ENCODE data around the gene MAPK13.

DNA sequence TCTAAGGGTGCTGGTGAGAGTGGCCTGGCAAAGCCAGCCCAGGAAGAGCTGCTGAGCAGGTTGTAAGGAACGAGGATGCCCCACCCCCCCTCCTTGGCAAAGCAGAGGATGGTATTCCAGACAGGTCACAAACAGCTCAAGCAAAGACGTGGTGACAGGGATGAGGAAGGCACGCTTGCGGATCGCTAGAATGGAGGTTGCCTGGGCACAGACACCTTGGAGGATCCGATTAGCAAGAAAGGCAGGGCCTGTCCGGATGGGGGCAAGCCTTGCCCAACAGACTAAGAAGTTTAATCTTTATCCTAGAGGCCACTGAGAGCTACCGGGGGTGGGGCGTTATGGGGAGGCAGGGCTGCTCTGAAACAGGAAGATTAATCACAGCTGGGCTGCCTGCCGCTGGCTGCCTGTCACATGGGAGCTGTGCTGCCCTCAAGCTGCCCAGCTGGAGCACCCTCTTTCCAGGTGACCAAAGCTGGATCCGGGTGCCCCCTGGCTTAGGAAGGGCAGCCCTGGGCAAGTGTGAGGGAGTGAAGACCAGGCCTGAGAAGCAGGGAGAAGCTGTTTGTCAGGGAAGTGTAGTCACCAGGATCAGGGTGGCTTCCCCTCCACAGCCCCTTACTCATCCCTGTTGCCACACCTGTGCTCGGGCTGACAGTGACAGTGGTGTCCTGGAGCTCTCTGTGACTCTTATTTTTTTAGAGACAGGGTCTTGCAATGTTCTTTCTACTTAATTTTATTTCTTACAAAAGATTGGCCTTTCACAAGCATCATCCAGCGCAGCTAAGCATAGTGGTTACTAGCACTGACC is 9.1 kb upstream of the MAPK13 start:
- no peak for TF ChIP-seq POLR2A (IDR thresholded peaks at IDR 0.05)
- TF ChIP-seq, protein P1, sequence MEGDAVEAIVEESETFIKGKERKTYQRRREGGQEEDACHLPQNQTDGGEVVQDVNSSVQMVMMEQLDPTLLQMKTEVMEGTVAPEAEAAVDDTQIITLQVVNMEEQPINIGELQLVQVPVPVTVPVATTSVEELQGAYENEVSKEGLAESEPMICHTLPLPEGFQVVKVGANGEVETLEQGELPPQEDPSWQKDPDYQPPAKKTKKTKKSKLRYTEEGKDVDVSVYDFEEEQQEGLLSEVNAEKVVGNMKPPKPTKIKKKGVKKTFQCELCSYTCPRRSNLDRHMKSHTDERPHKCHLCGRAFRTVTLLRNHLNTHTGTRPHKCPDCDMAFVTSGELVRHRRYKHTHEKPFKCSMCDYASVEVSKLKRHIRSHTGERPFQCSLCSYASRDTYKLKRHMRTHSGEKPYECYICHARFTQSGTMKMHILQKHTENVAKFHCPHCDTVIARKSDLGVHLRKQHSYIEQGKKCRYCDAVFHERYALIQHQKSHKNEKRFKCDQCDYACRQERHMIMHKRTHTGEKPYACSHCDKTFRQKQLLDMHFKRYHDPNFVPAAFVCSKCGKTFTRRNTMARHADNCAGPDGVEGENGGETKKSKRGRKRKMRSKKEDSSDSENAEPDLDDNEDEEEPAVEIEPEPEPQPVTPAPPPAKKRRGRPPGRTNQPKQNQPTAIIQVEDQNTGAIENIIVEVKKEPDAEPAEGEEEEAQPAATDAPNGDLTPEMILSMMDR (IDR thresholded peaks at IDR 0.05): no peak

All from breast epithelium (tissue), 3 donors.